ENCODE data around the gene PLEKHG5. TPM values are rescaled to one million over a fixed set of nuclear protein-coding genes. Genes with fewer than 3 reads are reported as not detected.
"Not testable (repeated sequence)": the region's sequence is repeated elsewhere in the genome, so short reads cannot be mapped to it uniquely, and the experiment has no call there.

PLEKHG5 gene
- total RNA-seq, 1 donor from 2014 or later, result 0.22 TPM

GRCh38 chr1:6450943-6451373 lies 40.5 kb downstream of the PLEKHG5 start:
- ATAC-seq (ENCODE audit: low read depth) (no peak), DNase-seq (no peak)
- ChIA-PET POLR2A (no interaction called here), CTCF (no interaction called here)
- H3K4me3 Mint-ChIP-seq, result no peak overlapping the region
- TF ChIP-seq CTCF (IDR thresholded peaks at IDR 0.05), result no peak
- H3K27me3 Mint-ChIP-seq, result peaks cover 36% of the 10 kb centered on the region
- H3K9me3 Mint-ChIP-seq, result no peaks in the 10 kb centered on the region
- no peak overlapping the region for H3K27ac Mint-ChIP-seq
- H3K4me1 Mint-ChIP-seq, result peaks cover 19% of the 10 kb centered on the region
- no peaks in the 10 kb centered on the region for H3K36me3 Mint-ChIP-seq (ENCODE audit: low read depth)
- intact Hi-C loops (cut with micrococcal nuclease), result no loop called here

GRCh38 chr1:6450486-6450885 lies 41.0 kb downstream of the PLEKHG5 start:
- DNase-seq; H3K9me3 Mint-ChIP-seq; H3K36me3 Mint-ChIP-seq (ENCODE audit: low read depth); POLR2A ChIA-PET; ATAC-seq (ENCODE audit: low read depth); H3K27ac Mint-ChIP-seq; H3K4me3 Mint-ChIP-seq; CTCF ChIA-PET; intact Hi-C loops (cut with micrococcal nuclease): not testable (repeated sequence)
- peaks cover 38% of the 10 kb centered on the region for H3K27me3 Mint-ChIP-seq
- peaks cover 17% of the 10 kb centered on the region for H3K4me1 Mint-ChIP-seq

- DNase-seq (no peak), ATAC-seq (ENCODE audit: low read depth) (no peak)
- Mint-ChIP-seq H3K9me3 (no peaks in the 10 kb centered on the region), H3K4me3 (no peak overlapping the region), H3K36me3 (ENCODE audit: low read depth) (no peaks in the 10 kb centered on the region), H3K4me1 (peaks cover 17% of the 10 kb centered on the region), H3K27me3 (peaks cover 40% of the 10 kb centered on the region), H3K27ac (no peak overlapping the region)
- TF ChIP-seq CTCF (IDR thresholded peaks at IDR 0.05), result no peak
- CTCF ChIA-PET, result no interaction called here
- POLR2A ChIA-PET, result no interaction called here
- intact Hi-C loops (cut with micrococcal nuclease), result no loop called here
Measured at GRCh38 chr1:6450005-6450450, 41.4 kb downstream of the PLEKHG5 start.

GRCh38 chr1:6448749-6449631 lies 42.5 kb downstream of the PLEKHG5 start:
- intact Hi-C loops (cut with micrococcal nuclease), result no loop called here
- no peak for TF ChIP-seq CTCF (IDR thresholded peaks at IDR 0.05)
- H3K4me1 Mint-ChIP-seq, result peaks cover 17% of the 10 kb centered on the region
- H3K36me3 Mint-ChIP-seq (ENCODE audit: low read depth), result no peaks in the 10 kb centered on the region
- CTCF ChIA-PET, result no interaction called here
- POLR2A ChIA-PET, result interaction anchor here (0.8 kb wide), 1 partner anchor 10 kb away, joined by 3 read pairs; no protein-coding TSS in a partner anchor
- ATAC-seq (ENCODE audit: low read depth), result no peak
- no peak for DNase-seq
- peaks cover 44% of the 10 kb centered on the region for H3K27me3 Mint-ChIP-seq
- no peaks in the 10 kb centered on the region for H3K9me3 Mint-ChIP-seq
- H3K27ac Mint-ChIP-seq, result no peak overlapping the region
- H3K4me3 Mint-ChIP-seq, result peak overlapping the region; percentile 9

- ChIA-PET CTCF (interaction anchor here (0.6 kb wide), 1 partner anchor 100 kb away, joined by 3 read pairs; no protein-coding TSS in a partner anchor), POLR2A (no interaction called here)
- no peaks in the 10 kb centered on the region for H3K36me3 Mint-ChIP-seq (ENCODE audit: low read depth)
- no peak for TF ChIP-seq CTCF (IDR thresholded peaks at IDR 0.05)
- no peak for DNase-seq
- H3K27me3 Mint-ChIP-seq, result peaks cover 39% of the 10 kb centered on the region
- peaks cover 14% of the 10 kb centered on the region for H3K4me1 Mint-ChIP-seq
- no peak overlapping the region for H3K27ac Mint-ChIP-seq
- peak overlapping the region; percentile 65 for H3K4me3 Mint-ChIP-seq
- intact Hi-C loops (cut with micrococcal nuclease), result no loop called here
- peak; percentile 54 for ATAC-seq (ENCODE audit: low read depth)
- no peaks in the 10 kb centered on the region for H3K9me3 Mint-ChIP-seq
Measured at GRCh38 chr1:6447818-6448748, 43.4 kb downstream of the PLEKHG5 start.
